ENCODE measurements around the gene MEN1.

The MEN1 gene

GRCh38 chr11:64801561-64802369 lies 8.6 kb downstream of the MEN1 start:
- DNase-seq (ENCODE audit: low read depth), result no peak

- no peak for DNase-seq (ENCODE audit: low read depth)
These were observed 9.2 kb downstream of the MEN1 start for GRCh38 chr11:64801158-64801464.

- DNase-seq (ENCODE audit: low read depth), result no peak
These were observed 9.8 kb downstream of the MEN1 start for GRCh38 chr11:64800303-64801157.

GRCh38 chr11:64799623-64800302 lies 10.6 kb downstream of the MEN1 start:
- DNase-seq (ENCODE audit: low read depth), result no peak

- DNase-seq (ENCODE audit: low read depth), result no peak
These were observed 11.1 kb downstream of the MEN1 start for GRCh38 chr11:64799256-64799622.

- DNase-seq (ENCODE audit: low read depth), result no peak
These were observed 13.4 kb downstream of the MEN1 start for GRCh38 chr11:64796757-64797541.

- DNase-seq (ENCODE audit: low read depth), result no peak
These were observed 14.1 kb downstream of the MEN1 start for GRCh38 chr11:64796047-64796756.

- DNase-seq (ENCODE audit: low read depth), result no peak
These were observed 15.8 kb downstream of the MEN1 start for GRCh38 chr11:64794526-64794925.

GRCh38 chr11:64793271-64794160 lies 16.8 kb downstream of the MEN1 start:
- no peak for DNase-seq (ENCODE audit: low read depth)

GRCh38 chr11:64792482-64792881 lies 17.9 kb downstream of the MEN1 start:
- DNase-seq (ENCODE audit: low read depth), result no peak

GRCh38 chr11:64791781-64792291 lies 18.5 kb downstream of the MEN1 start:
- no peak for DNase-seq (ENCODE audit: low read depth)

GRCh38 chr11:64790205-64791095 lies 19.9 kb downstream of the MEN1 start:
- no peak for DNase-seq (ENCODE audit: low read depth)

- DNase-seq (ENCODE audit: low read depth), result no peak
These were observed 20.8 kb downstream of the MEN1 start for GRCh38 chr11:64789331-64790204.

- no peak for DNase-seq (ENCODE audit: low read depth)
These were observed 21.8 kb downstream of the MEN1 start for GRCh38 chr11:64788321-64789215.

- no peak for DNase-seq (ENCODE audit: low read depth)
These were observed 22.6 kb downstream of the MEN1 start for GRCh38 chr11:64787526-64788320.

GRCh38 chr11:64786308-64786707 lies 24.0 kb downstream of the MEN1 start:
- DNase-seq (ENCODE audit: low read depth), result no peak

Data from HS-27A (cell line).